Stimulated activated CD8-positive, alpha-beta memory T cell treated with anti-CD3 and anti-CD28 coated beads, Interleukin-12 subunit alpha, Interleukin-12 subunit beta, amount 100 ng/mL, for 4 hours (primary cell): ENCODE results near the gene SDHB.

Source experiments
- DNase-seq: peaks from one replicate; pipeline ENCODE4 v3.0.0-alpha.2; 2020; ENCODE audit warnings: low read depth

The SDHB gene

DNA sequence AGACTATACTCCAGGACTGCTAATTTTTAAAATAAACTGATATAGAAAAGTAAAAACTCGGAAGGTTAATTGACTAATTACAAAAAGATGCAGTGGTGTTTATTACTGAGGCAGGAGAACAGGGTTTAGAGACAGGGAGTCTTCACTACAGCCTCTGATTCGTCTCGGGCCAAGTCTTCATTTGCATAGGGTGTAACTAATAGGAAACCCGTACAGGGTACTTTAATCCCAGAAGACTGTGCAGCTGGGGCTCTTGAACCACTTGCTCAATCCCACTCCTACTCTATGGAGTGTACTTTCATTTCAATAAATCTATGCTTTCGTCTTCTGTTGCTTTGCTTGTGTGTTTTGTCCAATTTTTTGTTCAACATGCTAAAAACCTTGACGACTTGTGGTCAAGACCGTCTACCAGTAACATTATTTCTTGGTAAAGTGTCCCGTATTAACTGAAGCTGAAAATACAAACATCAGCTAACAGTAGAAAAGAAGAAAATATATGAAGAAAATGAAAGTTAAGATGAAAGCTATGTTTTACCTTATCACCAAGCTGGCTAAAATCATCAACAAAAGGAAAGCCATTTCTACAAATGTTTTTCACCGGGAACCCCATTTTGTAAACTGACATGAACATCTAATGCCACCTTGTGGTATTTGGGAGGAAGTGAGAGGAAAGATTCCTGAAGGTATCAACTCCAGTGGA lies 8.0 kb downstream of the SDHB start:
- no peak for DNase-seq

DNA sequence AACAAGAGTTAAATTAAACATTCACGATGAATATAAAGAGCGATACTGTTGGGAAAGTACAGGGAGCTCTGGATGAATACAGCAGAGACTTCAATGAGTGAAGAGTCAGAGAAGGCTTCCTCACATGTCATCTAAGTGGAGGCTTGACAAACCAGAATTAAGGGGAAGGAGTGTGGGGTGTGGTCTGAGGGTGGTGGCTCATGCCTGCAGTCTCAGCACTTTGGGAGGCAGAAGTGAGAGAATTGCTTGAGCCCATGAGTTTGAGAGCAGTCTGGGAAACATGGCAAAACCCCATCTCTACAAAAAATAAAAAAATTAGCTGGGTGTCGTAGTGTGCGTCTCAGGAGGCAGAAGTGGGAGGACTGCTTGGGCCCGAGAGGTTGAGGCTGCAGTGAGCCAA lies 8.7 kb downstream of the SDHB start:
- DNase-seq: no peak

DNA sequence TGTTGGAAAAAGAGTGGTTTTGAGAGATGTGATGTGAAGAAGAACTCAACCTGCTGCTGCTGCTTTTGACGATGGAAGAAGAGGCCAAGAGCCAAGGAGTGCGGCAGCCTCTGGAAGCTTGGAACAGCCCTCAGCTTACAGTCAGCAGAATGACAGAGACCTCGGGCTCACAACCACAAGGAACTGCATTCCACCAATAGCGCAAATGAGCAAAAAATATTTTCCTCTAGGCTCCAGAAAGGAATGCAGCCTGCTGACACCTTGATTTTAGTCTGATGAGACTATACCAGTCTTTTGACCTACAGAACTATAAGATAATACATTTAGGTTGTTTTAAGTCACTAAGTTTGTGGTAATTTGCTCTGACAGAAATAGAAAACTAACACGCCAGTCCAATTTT lies 10.2 kb downstream of the SDHB start:
- DNase-seq: no peak

DNA sequence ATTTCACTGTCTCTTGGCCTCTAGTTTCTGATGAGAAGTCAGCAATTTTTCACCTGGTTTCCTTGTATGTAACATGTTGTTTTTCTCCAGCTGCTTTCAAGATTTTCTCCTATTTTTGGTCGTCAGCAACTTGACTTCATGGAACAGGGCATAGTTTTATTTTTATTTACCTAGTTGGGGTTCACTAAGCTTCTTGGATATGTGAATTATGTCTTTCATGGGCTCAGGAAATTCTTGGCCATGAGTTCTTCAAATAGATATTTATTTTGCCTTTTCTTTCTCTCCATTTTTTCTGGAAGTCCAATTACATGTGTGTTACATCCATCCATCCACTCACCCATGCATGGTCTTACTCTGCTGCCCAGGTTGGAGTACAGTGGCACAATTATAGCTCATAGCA lies 13.7 kb downstream of the SDHB start:
- DNase-seq: no peak

DNA sequence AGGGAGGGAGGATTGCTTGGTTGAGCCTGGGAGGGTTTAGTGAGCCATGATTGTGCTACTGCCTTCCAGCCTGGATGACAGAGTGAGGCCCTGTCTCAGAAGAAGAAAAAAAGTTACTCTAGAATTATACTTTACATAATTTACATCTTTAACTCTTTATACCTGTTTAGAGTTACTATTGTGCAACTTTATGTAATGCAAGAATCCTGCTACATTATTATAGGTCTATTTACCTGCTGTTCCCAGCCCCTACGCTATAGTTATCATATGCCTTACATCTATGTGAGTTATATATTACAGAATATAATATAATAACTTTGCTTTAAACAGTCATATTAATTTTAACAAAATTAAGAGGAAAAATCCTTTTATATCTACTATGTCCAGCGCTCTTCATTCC lies 14.3 kb downstream of the SDHB start:
- DNase-seq: no peak

DNA sequence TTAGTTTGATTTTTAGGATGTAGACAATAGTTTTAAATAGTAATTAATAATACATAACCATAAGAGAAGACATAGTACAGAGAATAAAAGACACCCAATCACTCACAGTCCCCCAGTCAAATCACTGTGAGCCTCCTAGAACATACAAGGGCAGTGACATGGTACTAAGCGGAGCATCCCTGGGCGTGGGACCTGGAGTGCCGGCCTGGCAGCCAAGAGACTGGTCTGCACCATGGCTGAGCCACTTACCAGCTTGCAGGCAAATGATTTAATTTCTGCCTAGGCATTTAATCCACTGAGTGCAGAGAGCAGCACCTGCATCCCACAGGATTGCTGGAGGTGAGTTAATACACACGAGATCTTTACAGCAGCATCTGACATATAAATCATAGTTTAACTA lies 20.4 kb downstream of the SDHB start:
- DNase-seq: no peak

DNA sequence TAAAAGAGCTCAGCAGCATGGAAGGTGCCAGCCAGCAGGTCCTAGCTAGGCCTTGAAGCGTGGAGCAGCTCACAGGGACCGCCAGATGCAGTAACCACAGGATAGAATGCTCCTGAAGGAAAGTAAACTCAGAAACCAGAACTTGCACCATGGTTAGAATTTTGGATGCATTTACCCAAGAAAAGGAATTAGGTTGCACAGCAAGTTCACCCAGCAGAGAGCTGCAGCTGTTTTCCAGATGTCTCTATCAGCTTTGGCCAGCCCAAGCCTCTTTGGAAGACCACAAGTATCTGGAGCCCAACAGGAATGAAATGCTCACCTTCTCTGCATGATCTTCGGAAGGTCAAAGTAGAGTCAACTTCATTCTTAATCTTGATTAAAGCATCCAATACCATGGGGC lies 21.1 kb downstream of the SDHB start:
- no peak for DNase-seq

DNA sequence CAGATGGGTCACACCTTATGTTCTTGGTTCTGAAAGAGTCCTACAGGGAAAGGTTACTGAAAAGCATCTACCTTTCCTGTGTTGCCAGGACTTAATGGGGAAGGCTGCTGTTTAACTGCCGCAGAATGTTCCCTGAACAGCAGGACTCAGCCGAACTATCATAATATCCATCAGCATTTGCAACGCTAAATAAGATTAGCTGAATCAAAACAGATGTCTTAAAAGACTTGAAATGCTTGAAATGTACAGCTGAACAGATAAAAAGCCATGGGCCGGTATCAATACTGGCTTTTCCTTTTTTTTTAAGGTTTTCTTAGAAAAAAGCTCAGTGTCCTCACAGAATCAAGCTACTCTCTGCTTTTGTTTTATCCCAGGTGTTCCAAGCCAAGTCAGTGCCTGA lies 22.4 kb downstream of the SDHB start:
- no peak for DNase-seq

DNA sequence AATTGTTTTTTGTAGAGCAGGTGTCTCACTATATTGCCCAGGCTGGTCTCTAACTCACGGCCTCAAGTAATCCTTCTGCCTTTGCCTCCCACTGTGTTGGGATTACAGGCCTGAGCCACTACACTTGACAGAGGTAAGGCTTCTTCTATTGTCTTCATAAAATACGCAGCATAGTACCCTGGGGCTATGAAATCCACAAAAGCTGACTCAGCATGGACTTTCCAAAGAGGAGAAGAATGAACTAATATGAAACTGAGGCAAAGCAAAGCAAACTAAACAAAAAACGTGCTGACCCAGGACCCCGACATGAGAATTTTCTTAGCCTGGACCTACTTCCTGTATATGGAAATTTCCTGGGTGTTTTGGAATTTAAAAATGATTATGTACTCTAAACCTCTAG lies 23.6 kb downstream of the SDHB start:
- DNase-seq: no peak

DNA sequence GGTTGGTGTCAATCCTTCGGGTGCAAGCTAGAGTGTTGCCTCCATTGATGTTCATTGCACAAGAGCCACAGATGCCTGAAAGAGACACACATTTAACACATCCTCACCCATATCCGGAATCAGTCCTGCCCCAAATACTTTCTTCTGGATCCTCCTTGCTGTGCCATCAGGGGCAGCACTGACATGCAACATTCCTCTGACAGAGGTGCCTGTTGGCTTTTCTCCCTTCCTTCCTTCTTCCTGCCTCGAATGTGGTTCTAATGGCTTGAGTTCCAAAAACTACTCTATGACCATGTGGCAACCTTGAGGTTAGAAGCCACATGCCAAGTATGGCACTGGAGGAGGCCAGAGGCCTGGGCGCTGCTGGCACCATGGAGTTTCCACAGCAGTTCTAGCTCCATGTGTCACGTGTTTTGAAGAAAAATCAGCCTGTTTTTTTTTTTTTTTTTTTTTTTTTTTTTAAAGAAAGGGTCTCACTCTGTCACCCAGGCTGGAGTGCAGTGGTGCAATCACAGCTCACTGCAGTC lies 25.1 kb downstream of the SDHB start:
- no peak for DNase-seq

DNA sequence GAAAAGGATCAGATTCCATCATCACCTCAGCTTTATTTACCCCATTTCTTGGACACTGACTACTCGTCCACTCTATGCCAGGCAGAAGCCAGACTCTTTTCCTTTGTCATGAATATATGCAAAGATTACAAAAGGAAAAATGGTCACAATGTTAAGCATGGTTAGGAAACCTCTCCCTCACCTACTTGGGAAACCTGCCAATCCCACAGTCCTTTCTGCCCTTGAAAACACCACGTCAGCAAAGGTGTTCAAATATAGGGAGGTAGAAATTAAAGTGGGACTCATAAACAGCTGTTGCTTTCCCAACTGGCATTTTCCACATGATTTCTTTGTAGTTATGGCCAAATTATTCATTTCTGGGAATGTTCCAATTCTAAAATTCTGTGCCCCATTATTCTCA lies 25.9 kb downstream of the SDHB start:
- DNase-seq: no peak

DNA sequence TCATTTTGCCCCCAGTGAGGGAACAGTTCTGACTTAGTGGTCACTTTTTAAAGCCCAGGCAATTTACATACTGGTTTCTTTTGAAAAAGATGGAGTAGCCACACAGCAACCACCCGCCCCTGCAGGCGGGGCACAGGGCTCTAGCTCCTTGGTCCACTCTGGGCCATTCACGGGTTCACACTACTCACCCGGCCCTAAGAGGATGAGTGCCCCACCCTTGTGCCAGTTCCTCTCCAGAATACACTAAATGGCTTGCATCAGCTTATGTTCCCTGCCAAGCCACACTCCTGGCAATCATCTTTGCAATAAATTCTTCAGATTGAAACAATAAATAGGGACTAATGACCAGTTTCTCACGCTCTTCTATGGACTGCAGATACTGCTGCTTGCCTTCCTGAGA lies 26.4 kb downstream of the SDHB start:
- DNase-seq: no peak

DNA sequence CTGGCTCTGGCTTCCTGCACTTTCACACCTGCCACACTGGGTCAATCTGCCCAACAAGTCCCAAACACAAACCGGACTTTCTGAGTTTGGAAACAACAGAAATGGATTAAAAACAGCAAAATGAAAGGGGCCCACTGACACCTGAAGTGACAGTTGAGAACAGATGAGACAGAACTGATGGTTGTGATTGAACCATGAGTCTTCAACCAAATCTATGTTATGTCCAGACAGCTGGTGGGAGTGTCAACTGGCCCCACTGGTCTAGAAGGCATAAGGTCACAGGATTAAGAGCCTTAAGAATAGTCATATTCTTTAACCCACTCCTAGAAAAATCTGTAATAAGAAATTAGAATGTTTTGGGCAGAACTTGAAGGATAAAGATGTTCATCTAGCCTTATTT lies 29.1 kb downstream of the SDHB start:
- no peak for DNase-seq

DNA sequence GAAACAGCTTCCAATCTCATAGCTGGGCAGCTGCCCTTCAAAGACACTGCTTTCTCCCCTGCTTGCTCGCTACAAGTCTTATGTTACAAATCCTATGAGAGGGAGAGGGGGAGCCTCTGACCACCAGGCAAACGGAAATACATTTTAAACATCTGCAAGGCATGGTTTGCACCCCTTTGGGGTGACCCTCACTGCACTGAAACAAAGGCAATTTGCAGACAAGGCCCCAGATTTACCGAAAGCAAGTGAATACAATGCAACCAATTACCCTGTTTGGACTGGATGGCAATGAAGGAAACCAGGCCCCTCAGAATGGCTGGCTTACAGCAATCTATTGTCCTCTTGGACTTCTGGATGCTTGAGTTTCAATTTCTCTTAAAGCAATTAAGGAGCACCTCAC lies 30.3 kb downstream of the SDHB start:
- DNase-seq: no peak

DNA sequence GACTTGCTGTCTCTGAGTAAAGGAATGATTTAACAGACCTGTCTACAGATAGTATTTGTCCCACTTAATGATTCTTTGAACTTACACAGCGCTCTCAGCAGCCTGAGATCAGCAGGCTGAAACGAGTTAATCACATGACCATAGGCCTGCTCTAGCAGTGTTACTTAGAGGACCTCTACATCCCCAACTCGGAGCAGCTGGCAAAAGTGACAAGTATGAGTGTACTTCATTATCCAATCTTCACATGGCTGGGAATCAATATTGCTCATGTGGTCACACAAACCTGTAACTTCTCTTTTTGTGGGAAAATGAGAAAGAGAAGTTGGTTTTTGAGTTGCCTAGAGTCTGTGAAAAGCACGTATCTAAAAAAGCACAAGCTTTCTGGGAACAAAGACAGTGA lies 30.7 kb downstream of the SDHB start:
- DNase-seq: no peak

DNA sequence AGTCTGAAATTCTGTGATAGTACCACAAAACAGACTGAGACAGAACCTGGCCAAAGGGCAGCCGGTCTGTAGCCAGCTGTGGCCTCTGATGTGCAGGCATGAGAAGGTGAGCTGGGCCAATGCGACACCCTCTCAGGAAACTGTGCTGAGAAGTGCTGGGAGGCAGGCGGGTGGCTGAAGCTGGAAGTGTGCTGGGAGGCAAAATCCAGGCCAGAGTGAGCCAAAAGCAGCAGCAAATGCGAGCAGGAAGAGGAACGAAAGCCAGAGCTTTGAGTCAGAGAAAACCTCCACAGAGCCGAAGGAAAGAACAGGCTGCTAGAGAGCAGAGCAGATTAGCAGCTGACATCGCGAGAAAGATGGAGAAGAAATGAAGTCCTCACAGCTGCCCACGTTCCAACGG lies 31.9 kb downstream of the SDHB start:
- no peak for DNase-seq

DNA sequence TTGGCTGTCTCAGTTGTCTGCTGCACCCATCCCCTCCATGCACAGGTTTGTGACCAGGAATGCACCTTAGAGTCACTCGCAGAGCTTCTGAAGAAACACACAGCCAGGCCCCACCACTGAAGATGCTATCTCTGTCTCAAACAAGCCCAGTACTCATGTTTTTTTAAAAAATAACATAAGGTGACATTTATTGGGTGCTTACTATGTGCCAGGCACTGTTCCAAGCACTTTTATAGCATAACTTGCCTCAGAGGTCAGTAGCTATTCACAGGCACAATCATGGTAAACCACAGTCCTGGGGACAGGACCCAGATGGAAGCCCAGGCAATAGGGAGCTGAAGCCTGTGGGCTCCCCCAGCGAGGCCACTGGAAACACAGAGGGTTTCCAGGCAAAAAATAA lies 33.3 kb downstream of the SDHB start:
- DNase-seq: no peak

DNA sequence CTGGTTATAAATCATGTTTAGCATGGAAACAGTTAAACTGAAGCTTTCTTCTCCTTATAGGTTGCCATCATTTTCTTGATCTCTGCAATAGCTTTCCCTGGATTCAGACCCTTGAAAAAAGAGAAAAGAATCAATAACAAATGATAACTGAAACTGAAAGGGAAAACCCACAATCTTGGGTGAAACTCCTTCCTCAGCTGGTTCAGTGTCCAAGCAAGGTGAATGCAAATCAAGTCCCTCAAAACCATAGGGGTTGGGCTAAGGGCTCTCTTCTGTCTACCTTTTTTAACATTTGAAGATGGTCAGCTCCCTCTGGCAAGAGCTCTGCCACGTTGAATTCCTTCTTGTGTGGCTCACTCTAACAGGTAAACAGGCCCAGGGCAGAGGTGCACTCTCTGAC lies 35.0 kb downstream of the SDHB start:
- no peak for DNase-seq

DNA sequence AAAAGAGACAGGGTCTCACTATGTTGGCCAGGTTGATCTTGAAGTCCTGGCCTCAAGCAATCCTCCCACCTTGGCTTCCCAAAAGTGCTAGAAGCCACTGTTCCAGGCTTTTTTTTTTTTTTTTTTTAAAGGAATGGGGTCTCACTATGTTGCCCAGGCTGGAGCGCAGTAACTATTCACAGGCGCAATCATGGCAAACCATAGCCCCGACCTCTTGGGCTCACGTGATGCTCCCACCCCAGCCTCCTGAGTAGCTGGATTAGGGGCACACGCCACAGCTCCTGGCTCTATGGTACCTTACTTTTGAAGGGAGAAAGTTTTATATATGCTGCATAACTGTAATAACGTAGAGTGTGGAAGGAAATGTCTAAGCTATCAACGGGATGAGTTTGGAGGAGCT lies 36.4 kb downstream of the SDHB start:
- no peak for DNase-seq

DNA sequence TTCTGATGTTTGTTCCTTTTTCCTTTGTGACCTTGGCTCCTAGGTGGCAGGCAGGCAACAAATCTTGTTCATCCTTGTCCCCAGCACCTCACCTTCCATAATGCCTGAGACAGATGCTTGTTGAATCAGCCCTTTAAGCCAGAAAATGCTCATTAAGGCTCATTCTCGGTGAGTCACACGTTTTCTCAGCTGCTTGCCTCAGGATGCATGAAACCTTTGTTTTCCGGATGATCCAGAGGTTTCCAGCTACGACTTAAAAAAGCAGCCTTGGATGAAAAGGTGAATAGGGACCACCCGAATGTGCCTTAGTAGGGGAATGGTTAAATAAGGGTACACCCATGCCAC lies 37.5 kb downstream of the SDHB start:
- DNase-seq: no peak

DNA sequence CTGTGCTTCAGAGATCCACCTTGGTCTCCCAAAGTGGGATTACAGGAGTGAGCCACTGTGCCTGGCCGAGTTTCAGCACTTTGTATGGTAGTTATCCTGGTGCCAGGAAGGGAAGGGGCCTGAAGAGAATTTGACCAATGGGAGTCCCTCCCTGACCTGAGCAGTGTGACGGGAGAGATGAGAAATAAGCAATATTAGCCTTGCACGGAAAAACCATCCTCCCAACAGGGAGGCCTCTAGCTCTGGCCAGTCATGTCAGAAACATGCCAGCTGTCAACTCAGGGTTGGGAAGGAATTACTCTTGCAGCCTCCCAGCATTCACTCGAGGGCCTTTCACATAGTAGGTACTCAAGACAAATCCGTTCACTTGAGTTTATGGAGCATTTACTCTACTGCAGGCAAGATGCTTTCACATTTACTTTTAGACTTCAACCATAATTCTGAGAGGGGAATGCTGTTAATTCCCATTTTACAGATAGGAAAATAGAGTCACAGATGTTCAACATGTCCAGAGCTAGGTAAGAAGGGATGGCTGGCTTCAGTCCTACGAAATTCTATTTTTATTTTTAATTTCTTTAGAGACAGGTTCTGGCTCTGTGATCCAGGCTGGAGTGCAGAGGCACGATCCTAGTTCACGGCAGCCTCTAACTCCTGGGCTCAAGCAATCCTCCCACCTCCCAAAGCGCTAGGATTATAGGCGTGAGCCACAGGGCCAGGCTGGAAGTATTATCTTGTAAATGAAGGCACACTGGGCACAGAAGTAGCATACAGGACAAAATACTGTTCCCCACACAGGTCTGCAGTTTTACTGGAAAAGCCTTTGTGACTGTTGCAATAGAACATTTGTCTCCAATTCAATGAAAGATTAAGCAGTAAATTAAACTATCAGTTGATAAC lies 38.9 kb downstream of the SDHB start:
- no peak for DNase-seq

DNA sequence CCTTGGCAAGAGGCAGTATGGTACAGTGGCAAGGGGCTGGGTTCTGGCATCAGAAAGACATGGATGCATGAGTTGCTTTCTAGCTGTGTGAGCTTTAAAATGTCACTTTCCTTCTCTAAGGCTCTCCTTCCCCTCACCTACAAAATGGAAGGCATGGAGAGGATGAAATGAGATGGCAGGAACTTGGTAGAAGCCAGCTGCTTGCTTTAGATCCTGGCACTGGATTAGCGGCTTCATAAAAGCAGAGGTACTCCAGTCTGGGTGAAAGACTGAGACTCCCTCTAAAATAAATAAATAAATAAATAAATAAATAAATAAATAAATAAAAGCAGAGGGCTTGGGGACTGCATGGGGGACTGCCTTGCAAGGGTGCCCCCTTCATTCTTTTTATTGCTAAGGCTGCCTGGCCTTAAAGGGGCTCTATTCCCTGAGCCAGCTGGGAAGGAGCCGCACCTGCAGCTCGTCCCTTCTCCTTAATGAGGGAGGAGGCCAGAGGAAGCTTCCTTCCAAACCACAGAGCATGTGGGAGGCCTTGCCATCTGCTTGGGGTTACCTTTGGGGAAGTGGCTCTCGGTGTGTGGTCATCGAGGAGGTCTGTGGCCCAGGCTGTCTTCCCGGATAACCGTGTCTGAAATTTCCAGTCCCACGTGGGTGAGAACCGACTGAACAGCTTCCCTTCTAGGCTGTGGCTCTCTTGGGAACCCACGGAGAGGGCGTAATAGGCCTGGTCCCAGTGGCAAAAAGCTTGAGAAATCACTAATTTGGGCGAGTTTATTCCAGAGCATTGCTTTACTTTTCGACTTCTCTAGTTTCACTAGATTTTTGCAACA lies 40.1 kb downstream of the SDHB start:
- no peak for DNase-seq
